Globus pallidus (tissue), 1 donor: Measurements from ENCODE around the gene TMEM121.
"Not testable (repeated sequence)": the region's sequence is repeated elsewhere in the genome, so short reads cannot be mapped to it uniquely, and the experiment has no call there.

Source experiments
- DNase-seq: peaks from one replicate; pipeline ENCODE4 v3.0.0-alpha.2; 2015; ENCODE audit warnings: low spot score

TMEM121 gene

GRCh38 chr14:105547072-105547471 lies 20.7 kb downstream of the TMEM121 start:
- DNase-seq = not testable (repeated sequence)

GRCh38 chr14:105547741-105548169 lies 21.4 kb downstream of the TMEM121 start:
- no peak for DNase-seq

- DNase-seq = no peak
Measured at GRCh38 chr14:105549481-105549880, 23.1 kb downstream of the TMEM121 start.

- no peak for DNase-seq
Measured at GRCh38 chr14:105554022-105554421, 27.6 kb downstream of the TMEM121 start.

- DNase-seq = no peak
Measured at GRCh38 chr14:105554523-105554922, 28.1 kb downstream of the TMEM121 start.

- not testable (repeated sequence) for DNase-seq
Measured at GRCh38 chr14:105557671-105558070, 31.3 kb downstream of the TMEM121 start.

GRCh38 chr14:105558449-105559154 lies 32.2 kb downstream of the TMEM121 start:
- DNase-seq = not testable (repeated sequence)

GRCh38 chr14:105559384-105560047 lies 33.1 kb downstream of the TMEM121 start:
- DNase-seq = not testable (repeated sequence)

- DNase-seq = not testable (repeated sequence)
Measured at GRCh38 chr14:105560048-105560669, 33.8 kb downstream of the TMEM121 start.

GRCh38 chr14:105561345-105561744 lies 35.0 kb downstream of the TMEM121 start:
- DNase-seq = not testable (repeated sequence)

GRCh38 chr14:105562713-105563346 lies 36.4 kb downstream of the TMEM121 start:
- DNase-seq = no peak

- DNase-seq = no peak
Measured at GRCh38 chr14:105563347-105563737, 37.0 kb downstream of the TMEM121 start.

GRCh38 chr14:105564536-105564935 lies 38.2 kb downstream of the TMEM121 start:
- DNase-seq = not testable (repeated sequence)

- DNase-seq = not testable (repeated sequence)
Measured at GRCh38 chr14:105565185-105565919, 39.0 kb downstream of the TMEM121 start.

- not testable (repeated sequence) for DNase-seq
Measured at GRCh38 chr14:105566248-105567163, 40.1 kb downstream of the TMEM121 start.

GRCh38 chr14:105567164-105568103 lies 41.1 kb downstream of the TMEM121 start:
- not testable (repeated sequence) for DNase-seq

- not testable (repeated sequence) for DNase-seq
Measured at GRCh38 chr14:105568140-105568843, 41.9 kb downstream of the TMEM121 start.

GRCh38 chr14:105568859-105569766 lies 42.7 kb downstream of the TMEM121 start:
- DNase-seq = no peak
